GM12801 (cell line): Measurements from ENCODE around the gene OR5AN1.

ENCODE experiments used
- CTCF ChIP-seq: IDR thresholded peaks from one replicate; pipeline ENCODE4 v1.5.1; 2011; ENCODE audit warnings: control low read depth; ENCODE audit not compliant: insufficient read length; ENCODE audit errors: extremely low read depth

The OR5AN1 gene

GRCh38 chr11:59365232-59366018 lies 6.7 kb downstream of the OR5AN1 start:
- no peak for TF ChIP-seq CTCF

GRCh38 chr11:59368238-59369022 lies 9.7 kb downstream of the OR5AN1 start:
- TF ChIP-seq CTCF, result no peak

GRCh38 chr11:59380263-59381059 lies 21.8 kb downstream of the OR5AN1 start:
- no peak for TF ChIP-seq CTCF

GRCh38 chr11:59394186-59394585 lies 35.5 kb downstream of the OR5AN1 start:
- no peak for TF ChIP-seq CTCF

GRCh38 chr11:59400461-59401261 lies 42.0 kb downstream of the OR5AN1 start:
- no peak for TF ChIP-seq CTCF

- no peak for TF ChIP-seq CTCF
Measured at GRCh38 chr11:59401262-59401552, 42.5 kb downstream of the OR5AN1 start.
